Esophagus muscularis mucosa (tissue), 3 donors: ENCODE results near the gene RAB18.

Experiments used
- POLR2A ChIP-seq: fragments of 450-650 bp; IDR thresholded peaks from one replicate; pipeline ENCODE4 v1.6.1; 2017; ENCODE audit warnings: antibody characterized with exemption, moderate library complexity, mild to moderate bottlenecking, low read depth
- POLR2AphosphoS5 ChIP-seq, 2 donors: sonication (generic); formaldehyde crosslinking; IDR thresholded peaks; one replicate each; pipeline ENCODE4 v1.6.1; 2017; ENCODE audit warnings: antibody characterized with exemption in 2 of 2
- TF ChIP-seq, protein P1 (sequence below), 3 experiments: fragments of 200-600 bp in 2 of 3; fragments of 450-650 bp in 1 of 3; sonication (generic) in 2 of 3; IDR thresholded peaks; one replicate each; pipeline ENCODE4 v1.5.1; 2017 to 2019; ENCODE audit warnings: antibody characterized with exemption in 3 of 3, mild to moderate bottlenecking in 2 of 3, moderate library complexity in 1 of 3

DNA sequence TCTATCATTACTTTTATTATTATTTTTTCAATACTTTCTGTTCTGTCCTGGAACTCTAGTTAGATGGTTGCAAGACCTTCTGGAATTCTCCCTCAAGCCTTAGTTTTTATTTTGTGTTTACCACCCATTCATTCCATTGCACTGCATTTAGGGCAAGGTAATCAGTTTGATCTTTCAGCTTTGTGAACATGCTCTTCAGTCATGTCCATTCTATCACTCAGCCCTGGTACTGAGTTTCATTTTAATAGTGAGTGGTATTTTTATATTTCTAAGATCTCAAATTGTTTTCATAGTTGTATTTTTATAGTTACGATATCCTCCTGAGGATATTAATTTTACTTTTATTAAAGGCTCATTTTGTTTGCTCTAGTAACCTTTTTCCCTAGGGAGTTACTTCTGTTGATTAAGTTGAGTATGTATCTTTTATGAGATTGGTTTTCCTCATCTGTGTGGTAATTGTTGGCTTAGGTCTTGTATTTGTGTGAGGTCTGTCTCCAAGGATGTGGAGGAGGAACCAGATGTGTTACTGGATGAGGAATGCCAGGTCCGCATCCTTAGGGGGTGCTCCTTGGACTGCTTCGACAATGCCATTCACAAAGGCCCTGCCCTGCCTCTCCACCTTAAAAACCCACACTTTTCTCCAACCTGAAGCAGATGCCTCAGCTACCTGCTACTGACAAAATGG is 46.7 kb upstream of the RAB18 start:
- TF ChIP-seq, protein P1, sequence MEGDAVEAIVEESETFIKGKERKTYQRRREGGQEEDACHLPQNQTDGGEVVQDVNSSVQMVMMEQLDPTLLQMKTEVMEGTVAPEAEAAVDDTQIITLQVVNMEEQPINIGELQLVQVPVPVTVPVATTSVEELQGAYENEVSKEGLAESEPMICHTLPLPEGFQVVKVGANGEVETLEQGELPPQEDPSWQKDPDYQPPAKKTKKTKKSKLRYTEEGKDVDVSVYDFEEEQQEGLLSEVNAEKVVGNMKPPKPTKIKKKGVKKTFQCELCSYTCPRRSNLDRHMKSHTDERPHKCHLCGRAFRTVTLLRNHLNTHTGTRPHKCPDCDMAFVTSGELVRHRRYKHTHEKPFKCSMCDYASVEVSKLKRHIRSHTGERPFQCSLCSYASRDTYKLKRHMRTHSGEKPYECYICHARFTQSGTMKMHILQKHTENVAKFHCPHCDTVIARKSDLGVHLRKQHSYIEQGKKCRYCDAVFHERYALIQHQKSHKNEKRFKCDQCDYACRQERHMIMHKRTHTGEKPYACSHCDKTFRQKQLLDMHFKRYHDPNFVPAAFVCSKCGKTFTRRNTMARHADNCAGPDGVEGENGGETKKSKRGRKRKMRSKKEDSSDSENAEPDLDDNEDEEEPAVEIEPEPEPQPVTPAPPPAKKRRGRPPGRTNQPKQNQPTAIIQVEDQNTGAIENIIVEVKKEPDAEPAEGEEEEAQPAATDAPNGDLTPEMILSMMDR (IDR thresholded peaks at IDR 0.05) = no peak
- no peak for TF ChIP-seq POLR2A
- TF ChIP-seq POLR2AphosphoS5 (IDR thresholded peaks at IDR 0.05) = no peak
